Adrenal gland (tissue), 5 donors: Measurements from ENCODE around the gene PALMD.

ENCODE experiments used
- CTCF ChIP-seq, 6 experiments: fragments of 450-650 bp in 4 of 6; fragments of 200-600 bp in 2 of 6; sonication (generic) in 1 of 6; IDR thresholded peaks; 1 replicate in 5 of 6; 2 replicates in 1 of 6; pipeline versions ENCODE4 v1.5.1 to v1.8.0; 2016 to 2021; ENCODE audit warnings: antibody characterized with exemption in 6 of 6, mild to moderate bottlenecking in 2 of 6, moderate library complexity in 1 of 6
- POLR2A ChIP-seq, 2 donors: fragments of 450-650 bp; IDR thresholded peaks; one replicate each; pipeline ENCODE4 v1.6.1; 2017; ENCODE audit warnings: antibody characterized with exemption in 2 of 2, mild to moderate bottlenecking in 2 of 2, moderate library complexity in 1 of 2
- donor health status: DM: no; HTN: no; CAD: no.

- TF ChIP-seq CTCF (IDR thresholded peaks at IDR 0.05) (no peak), POLR2A (IDR thresholded peaks at IDR 0.05) (no peak)
These were observed 3.9 kb upstream of the PALMD start for GRCh38 chr1:99642053-99642452.
